ENCODE results near the gene POC1B.

The POC1B gene

GRCh38 chr12:89379839-89380467 is 145.9 kb downstream of the POC1B start:
- Mint-ChIP-seq H3K27ac (no peak overlapping the region), H3K4me1 (no peaks in the 10 kb centered on the region), H3K36me3 (no peaks in the 10 kb centered on the region), H3K4me3 (no peak overlapping the region), H3K9me3 (no peaks in the 10 kb centered on the region), H3K27me3 (no peaks in the 10 kb centered on the region)
- ATAC-seq (ENCODE audit: low read depth): no peak
- no peak for DNase-seq (ENCODE audit: low spot score in 2 of 2)

- Mint-ChIP-seq H3K4me3 (no peak overlapping the region), H3K27me3 (no peaks in the 10 kb centered on the region), H3K36me3 (no peaks in the 10 kb centered on the region), H3K9me3 (no peaks in the 10 kb centered on the region), H3K27ac (no peak overlapping the region), H3K4me1 (no peaks in the 10 kb centered on the region)
- ATAC-seq (ENCODE audit: low read depth): no peak
- no peak for DNase-seq (ENCODE audit: low spot score in 2 of 2)
Measured at GRCh38 chr12:89379148-89379838, 146.6 kb downstream of the POC1B start.

GRCh38 chr12:89376844-89377243 is 149.0 kb downstream of the POC1B start:
- Mint-ChIP-seq H3K36me3 (no peaks in the 10 kb centered on the region), H3K27me3 (no peaks in the 10 kb centered on the region), H3K9me3 (no peaks in the 10 kb centered on the region), H3K27ac (no peak overlapping the region), H3K4me1 (no peaks in the 10 kb centered on the region), H3K4me3 (no peak overlapping the region)
- ATAC-seq (ENCODE audit: low read depth): no peak
- DNase-seq (ENCODE audit: low spot score in 2 of 2): no peak

- Mint-ChIP-seq H3K27me3 (no peaks in the 10 kb centered on the region), H3K4me1 (no peaks in the 10 kb centered on the region), H3K36me3 (no peaks in the 10 kb centered on the region), H3K27ac (no peak overlapping the region), H3K4me3 (no peak overlapping the region), H3K9me3 (no peaks in the 10 kb centered on the region)
- DNase-seq (ENCODE audit: low spot score in 2 of 2) (no peak), ATAC-seq (ENCODE audit: low read depth) (no peak)
Measured at GRCh38 chr12:89376202-89376529, 149.7 kb downstream of the POC1B start.

- no peaks in the 10 kb centered on the region for H3K27me3 Mint-ChIP-seq
- H3K36me3 Mint-ChIP-seq: no peaks in the 10 kb centered on the region
- H3K4me1 Mint-ChIP-seq: no peaks in the 10 kb centered on the region
- H3K9me3 Mint-ChIP-seq: no peaks in the 10 kb centered on the region
- H3K27ac Mint-ChIP-seq: no peak overlapping the region
- ATAC-seq (ENCODE audit: low read depth) (no peak), DNase-seq (ENCODE audit: low spot score in 2 of 2) (no peak)
- H3K4me3 Mint-ChIP-seq: no peak overlapping the region
Measured at GRCh38 chr12:89373763-89374572, 151.9 kb downstream of the POC1B start.

- no peak for DNase-seq (ENCODE audit: low spot score in 2 of 2)
- ATAC-seq (ENCODE audit: low read depth): no peak
- no peaks in the 10 kb centered on the region for H3K27me3 Mint-ChIP-seq
- peaks cover 2% of the 10 kb centered on the region for H3K4me1 Mint-ChIP-seq
- H3K4me3 Mint-ChIP-seq: no peak overlapping the region
- H3K27ac Mint-ChIP-seq: no peak overlapping the region
- no peaks in the 10 kb centered on the region for H3K36me3 Mint-ChIP-seq
- H3K9me3 Mint-ChIP-seq: no peaks in the 10 kb centered on the region
Measured at GRCh38 chr12:89372584-89373370, 153.1 kb downstream of the POC1B start.

GRCh38 chr12:89370850-89371249 is 155.0 kb downstream of the POC1B start:
- H3K9me3 Mint-ChIP-seq: no peaks in the 10 kb centered on the region
- H3K27me3 Mint-ChIP-seq: no peaks in the 10 kb centered on the region
- H3K4me3 Mint-ChIP-seq: no peak overlapping the region
- no peak for DNase-seq (ENCODE audit: low spot score in 2 of 2)
- H3K27ac Mint-ChIP-seq: no peak overlapping the region
- H3K36me3 Mint-ChIP-seq: no peaks in the 10 kb centered on the region
- peaks cover 3% of the 10 kb centered on the region for H3K4me1 Mint-ChIP-seq
- ATAC-seq (ENCODE audit: low read depth): no peak

- H3K9me3 Mint-ChIP-seq: no peaks in the 10 kb centered on the region
- no peak for ATAC-seq (ENCODE audit: low read depth)
- no peak overlapping the region for H3K27ac Mint-ChIP-seq
Measured at GRCh38 chr12:89370421-89370831, 155.4 kb downstream of the POC1B start.

More at GRCh38 chr12:89370421-89370831, 155.4 kb downstream of the POC1B start:
- no peak for DNase-seq (ENCODE audit: low spot score in 2 of 2)
- no peaks in the 10 kb centered on the region for H3K36me3 Mint-ChIP-seq
- peaks cover 3% of the 10 kb centered on the region for H3K4me1 Mint-ChIP-seq
- H3K4me3 Mint-ChIP-seq: no peak overlapping the region
- no peaks in the 10 kb centered on the region for H3K27me3 Mint-ChIP-seq
